Measurements from ENCODE around the gene KIF18B.

- TF ChIP-seq, protein P1, sequence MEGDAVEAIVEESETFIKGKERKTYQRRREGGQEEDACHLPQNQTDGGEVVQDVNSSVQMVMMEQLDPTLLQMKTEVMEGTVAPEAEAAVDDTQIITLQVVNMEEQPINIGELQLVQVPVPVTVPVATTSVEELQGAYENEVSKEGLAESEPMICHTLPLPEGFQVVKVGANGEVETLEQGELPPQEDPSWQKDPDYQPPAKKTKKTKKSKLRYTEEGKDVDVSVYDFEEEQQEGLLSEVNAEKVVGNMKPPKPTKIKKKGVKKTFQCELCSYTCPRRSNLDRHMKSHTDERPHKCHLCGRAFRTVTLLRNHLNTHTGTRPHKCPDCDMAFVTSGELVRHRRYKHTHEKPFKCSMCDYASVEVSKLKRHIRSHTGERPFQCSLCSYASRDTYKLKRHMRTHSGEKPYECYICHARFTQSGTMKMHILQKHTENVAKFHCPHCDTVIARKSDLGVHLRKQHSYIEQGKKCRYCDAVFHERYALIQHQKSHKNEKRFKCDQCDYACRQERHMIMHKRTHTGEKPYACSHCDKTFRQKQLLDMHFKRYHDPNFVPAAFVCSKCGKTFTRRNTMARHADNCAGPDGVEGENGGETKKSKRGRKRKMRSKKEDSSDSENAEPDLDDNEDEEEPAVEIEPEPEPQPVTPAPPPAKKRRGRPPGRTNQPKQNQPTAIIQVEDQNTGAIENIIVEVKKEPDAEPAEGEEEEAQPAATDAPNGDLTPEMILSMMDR (IDR thresholded peaks at IDR 0.05; ENCODE audit: insufficient read depth, low read length) = no peak
- TF ChIP-seq GABPA (IDR thresholded peaks at IDR 0.05; ENCODE audit: low read depth) (no peak), POLR2AphosphoS5 (IDR thresholded peaks at IDR 0.05; ENCODE audit: low read depth) (no peak), SPI1 (IDR thresholded peaks at IDR 0.05; ENCODE audit: borderline replicate concordance, low read depth) (no peak)
Measured at GRCh38 chr17:44930667-44931066, 16.9 kb downstream of the KIF18B start.

Data from HL-60 (cell line).